H9 (cell line): Measurements from ENCODE around the gene SLC11A1. TPM values are rescaled to one million over a fixed set of nuclear protein-coding genes. Genes with fewer than 3 reads are reported as not detected.

Experiments used
- DNase-seq: peaks from one replicate; pipeline ENCODE4 v3.0.0-alpha.2; 2017
- H2AFZ ChIP-seq: one replicate; pipeline ENCODE4 v1.6.1; 2013; ENCODE audit warnings: mild to moderate bottlenecking, low read length, control low read depth, moderate library complexity
- H2AK5ac ChIP-seq: 2 replicates; pipeline ENCODE4 v1.6.1; 2013; ENCODE audit warnings: low read length, control low read depth, mixed read lengths; ENCODE audit not compliant: insufficient read length
- H2BK120ac ChIP-seq: one replicate; pipeline ENCODE4 v1.6.1; 2013; ENCODE audit warnings: low read depth, mild to moderate bottlenecking, low read length, control low read depth, inconsistent platforms; ENCODE audit not compliant: poor library complexity, severe bottlenecking
- H2BK12ac ChIP-seq: 2 replicates; pipeline ENCODE4 v1.6.1; 2013; ENCODE audit warnings: low read length, control low read depth, mixed read lengths, low read depth; ENCODE audit not compliant: insufficient read length
- H2BK15ac ChIP-seq: 2 replicates; pipeline ENCODE4 v1.6.1; 2013; ENCODE audit warnings: low read depth, low read length, control low read depth
- H2BK20ac ChIP-seq: one replicate; pipeline ENCODE4 v1.6.1; 2013; ENCODE audit warnings: low read depth, mild to moderate bottlenecking, low read length, control low read depth, inconsistent platforms; ENCODE audit not compliant: poor library complexity, severe bottlenecking
- H2BK5ac ChIP-seq: 2 replicates; pipeline ENCODE4 v1.6.1; 2013; ENCODE audit warnings: low read length, control low read depth, mixed read lengths; ENCODE audit not compliant: insufficient read length
- H3K14ac ChIP-seq: 2 replicates; pipeline ENCODE4 v1.6.1; 2013; ENCODE audit warnings: low read length, control low read depth; ENCODE audit not compliant: insufficient read depth
- H3K18ac ChIP-seq: 2 replicates; pipeline ENCODE4 v1.6.1; 2013; ENCODE audit warnings: low read depth, mild to moderate bottlenecking, mixed read lengths, low read length, control low read depth; ENCODE audit not compliant: insufficient read length
- H3K23ac ChIP-seq: 2 replicates; pipeline ENCODE4 v1.6.1; 2013; ENCODE audit warnings: low read length, control low read depth, mixed read lengths, low read depth; ENCODE audit not compliant: insufficient read length
- H3K23me2 ChIP-seq: 2 replicates; pipeline ENCODE4 v1.6.1; 2013; ENCODE audit warnings: low read depth, mild to moderate bottlenecking, mixed read lengths, low read length, control low read depth; ENCODE audit not compliant: insufficient read length, poor library complexity, severe bottlenecking
- H3K27ac ChIP-seq: 2 replicates; pipeline ENCODE4 v1.5.1; 2013; ENCODE audit warnings: low read length, control low read depth, mixed read lengths, low read depth; ENCODE audit not compliant: insufficient read length
- H3K27me3 ChIP-seq: 2 replicates; pipeline ENCODE4 v1.6.1; 2013; ENCODE audit warnings: low read length, control low read depth, inconsistent platforms; ENCODE audit not compliant: insufficient read depth
- H3K4ac ChIP-seq: 2 replicates; pipeline ENCODE4 v1.6.1; 2013; ENCODE audit warnings: low read depth, mild to moderate bottlenecking, control low read depth, inconsistent platforms, low read length, moderate library complexity
- H3K4me1 ChIP-seq: 2 replicates; pipeline ENCODE4 v1.6.1; 2013; ENCODE audit warnings: low read length, control low read depth, inconsistent platforms; ENCODE audit not compliant: insufficient read depth
- H3K4me2 ChIP-seq: 2 replicates; pipeline ENCODE4 v1.6.1; 2013; ENCODE audit warnings: low read length, control low read depth, mixed read lengths; ENCODE audit not compliant: insufficient read length, insufficient read depth
- H3K56ac ChIP-seq: 2 replicates; pipeline ENCODE4 v1.6.1; 2013; ENCODE audit warnings: low read depth, mild to moderate bottlenecking, mixed read lengths, low read length, control low read depth; ENCODE audit not compliant: insufficient read length
- H3K79me1 ChIP-seq: 2 replicates; pipeline ENCODE4 v1.6.1; 2013; ENCODE audit warnings: low read depth, mild to moderate bottlenecking, moderate library complexity, low read length, control low read depth, inconsistent platforms; ENCODE audit not compliant: insufficient read depth, poor library complexity, severe bottlenecking
- H3K79me2 ChIP-seq: 2 replicates; pipeline ENCODE4 v1.6.1; 2013; ENCODE audit warnings: low read length, control low read depth, inconsistent platforms; ENCODE audit not compliant: insufficient read depth
- H3K9ac ChIP-seq: 2 replicates; pipeline ENCODE4 v1.6.1; 2013; ENCODE audit warnings: low read length, control low read depth, mixed read lengths; ENCODE audit not compliant: insufficient read length; ENCODE audit errors: extremely low read depth
- H3K9me3 ChIP-seq: one replicate; pipeline ENCODE4 v1.6.1; 2013; ENCODE audit warnings: low read depth, low read length, inconsistent platforms; ENCODE audit not compliant: control insufficient read depth
- H3T11ph ChIP-seq: one replicate; pipeline ENCODE4 v1.6.1; 2013; ENCODE audit warnings: mild to moderate bottlenecking, low read length, control low read depth, inconsistent platforms
- H4K20me1 ChIP-seq: one replicate; pipeline ENCODE4 v1.6.1; 2013; ENCODE audit not compliant: control insufficient read depth, insufficient read length, insufficient read depth
- H4K5ac ChIP-seq: 2 replicates; pipeline ENCODE4 v1.6.1; 2013; ENCODE audit warnings: low read depth, mild to moderate bottlenecking, mixed read lengths, low read length, control low read depth; ENCODE audit not compliant: insufficient read length
- H4K8ac ChIP-seq: replicated peaks from 2 replicates; pipeline ENCODE4 v1.6.1; 2013; ENCODE audit warnings: low read length, control low read depth, mixed read lengths, low read depth; ENCODE audit not compliant: insufficient read length
- H4K91ac ChIP-seq: 2 replicates; pipeline ENCODE4 v1.6.1; 2013; ENCODE audit warnings: low read depth, mild to moderate bottlenecking, moderate library complexity, mixed read lengths, low read length, control low read depth; ENCODE audit not compliant: insufficient read length
- H3K27ac Mint-ChIP-seq, 3 experiments: 2 replicates in 2 of 3; 3 replicates in 1 of 3; pipeline ENCODE4 v1.8.0; 2020 to 2021; ENCODE audit warnings: mixed read lengths in 3 of 3, mild to moderate bottlenecking in 1 of 3, moderate library complexity in 1 of 3
- H3K27me3 Mint-ChIP-seq: 2 replicates; pipeline ENCODE4 v1.8.0; 2021; ENCODE audit warnings: low read depth, mild to moderate bottlenecking, moderate library complexity, mixed read lengths
- H3K36me3 Mint-ChIP-seq, 3 experiments: 2 replicates in 2 of 3; 3 replicates in 1 of 3; pipeline ENCODE4 v1.8.0; 2020 to 2021; ENCODE audit warnings: low read depth in 3 of 3, mixed read lengths in 3 of 3; ENCODE audit not compliant: insufficient read depth in 1 of 3
- H3K4me1 Mint-ChIP-seq, 2 experiments: 2 replicates each; pipeline ENCODE4 v1.8.0; 2020; ENCODE audit warnings: mixed read lengths in 2 of 2
- H3K4me3 Mint-ChIP-seq, 2 experiments: 2 replicates in 1 of 2; 3 replicates in 1 of 2; pipeline ENCODE4 v1.8.0; 2020 to 2021; ENCODE audit warnings: mild to moderate bottlenecking in 2 of 2, mixed read lengths in 2 of 2, moderate library complexity in 1 of 2
- H3K9me3 Mint-ChIP-seq, 2 experiments: 2 replicates in 1 of 2; 3 replicates in 1 of 2; pipeline ENCODE4 v1.8.0; 2020; ENCODE audit warnings: mild to moderate bottlenecking in 2 of 2, mixed read lengths in 2 of 2, moderate library complexity in 1 of 2
- WGBS: extraction: QIAGEN DNeasy Blood & Tissue Kit; methylation state at CpG from one replicate; pipeline ENCODE4 v1.1.7; 2013; ENCODE audit warnings: missing lambda C conversion rate, low lambda C conversion rate, mixed read lengths; ENCODE audit not compliant: insufficient read length; ENCODE audit errors: extremely low coverage; 5-methylcytosine and 5-hydroxymethylcytosine counted together
- total RNA-seq: library from RNA; stranded (reverse); gene quantifications from 2 replicates; pipeline ENCODE4 v1.2.1, GENCODE V29; 2021
- TF ChIP-seq, protein P1 (sequence below): fragments of 200-600 bp; sonication (generic); conservative IDR thresholded peaks from 3 replicates; pipeline ENCODE4 v1.8.0; 2021; ENCODE audit warnings: antibody characterized with exemption, mild to moderate bottlenecking

The SLC11A1 gene
- total RNA-seq, 1 experiment from 2014 or later: 0.11 TPM

DNA sequence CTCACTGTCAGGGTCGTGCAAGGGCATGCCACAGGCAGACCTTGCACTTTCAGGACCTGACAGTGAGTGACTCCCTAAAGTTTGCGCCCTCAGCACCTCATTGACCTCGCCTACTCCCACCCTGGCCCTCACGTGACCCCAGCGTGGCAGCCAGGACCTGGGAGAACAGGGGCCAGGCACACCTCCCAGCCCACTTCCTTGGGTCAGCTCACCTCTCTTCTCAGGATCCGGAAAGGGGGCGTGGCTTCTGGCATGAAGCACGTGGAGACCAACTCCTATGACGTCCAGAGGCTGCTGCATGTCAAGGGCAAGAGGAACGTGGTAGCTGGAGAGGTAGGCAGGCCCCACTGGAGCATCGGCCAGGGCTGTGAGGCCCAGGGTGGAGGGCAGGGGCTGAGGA, 45.7 kb downstream of the SLC11A1 start:
- H3T11ph ChIP-seq: no peak overlapping the region
- no peaks in the 10 kb centered on the region for H3K4me1 ChIP-seq
- no peak overlapping the region for H3K9ac ChIP-seq
- no peak overlapping the region for H4K8ac ChIP-seq
- H2BK15ac ChIP-seq: no peak overlapping the region
- H2BK12ac ChIP-seq: no peak overlapping the region
- Mint-ChIP-seq H3K4me1 (peaks cover 2 to 3% of the 10 kb centered on the region in 2 experiments; a peak in 1 of 4 replicates), H3K9me3 (no peaks in the 10 kb centered on the region), H3K36me3 (peaks cover 0 to 4% (median 0%) of the 10 kb centered on the region in 3 experiments; a peak in 1 of 7 replicates), H3K27ac (no peak overlapping the region), H3K27me3 (peaks cover 1% of the 10 kb centered on the region), H3K4me3 (no peak overlapping the region)
- no peaks in the 10 kb centered on the region for H3K27me3 ChIP-seq
- no peak overlapping the region for H4K91ac ChIP-seq
- no peak overlapping the region for H2AFZ ChIP-seq
- H3K79me2 ChIP-seq: no peaks in the 10 kb centered on the region
- no peak overlapping the region for H2AK5ac ChIP-seq
- H3K9me3 ChIP-seq: no peaks in the 10 kb centered on the region
- H4K20me1 ChIP-seq: no peaks in the 10 kb centered on the region
- no peak overlapping the region for H3K23ac ChIP-seq
- H3K56ac ChIP-seq: no peak overlapping the region
- H2BK20ac ChIP-seq: no peak overlapping the region
- peak; percentile 67 for DNase-seq
- H3K27ac ChIP-seq: no peak overlapping the region
- H2BK5ac ChIP-seq: no peak overlapping the region
- H3K4me2 ChIP-seq: no peak overlapping the region
- H4K5ac ChIP-seq: no peak overlapping the region
- TF ChIP-seq, protein P1, sequence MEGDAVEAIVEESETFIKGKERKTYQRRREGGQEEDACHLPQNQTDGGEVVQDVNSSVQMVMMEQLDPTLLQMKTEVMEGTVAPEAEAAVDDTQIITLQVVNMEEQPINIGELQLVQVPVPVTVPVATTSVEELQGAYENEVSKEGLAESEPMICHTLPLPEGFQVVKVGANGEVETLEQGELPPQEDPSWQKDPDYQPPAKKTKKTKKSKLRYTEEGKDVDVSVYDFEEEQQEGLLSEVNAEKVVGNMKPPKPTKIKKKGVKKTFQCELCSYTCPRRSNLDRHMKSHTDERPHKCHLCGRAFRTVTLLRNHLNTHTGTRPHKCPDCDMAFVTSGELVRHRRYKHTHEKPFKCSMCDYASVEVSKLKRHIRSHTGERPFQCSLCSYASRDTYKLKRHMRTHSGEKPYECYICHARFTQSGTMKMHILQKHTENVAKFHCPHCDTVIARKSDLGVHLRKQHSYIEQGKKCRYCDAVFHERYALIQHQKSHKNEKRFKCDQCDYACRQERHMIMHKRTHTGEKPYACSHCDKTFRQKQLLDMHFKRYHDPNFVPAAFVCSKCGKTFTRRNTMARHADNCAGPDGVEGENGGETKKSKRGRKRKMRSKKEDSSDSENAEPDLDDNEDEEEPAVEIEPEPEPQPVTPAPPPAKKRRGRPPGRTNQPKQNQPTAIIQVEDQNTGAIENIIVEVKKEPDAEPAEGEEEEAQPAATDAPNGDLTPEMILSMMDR: no peak
- H3K14ac ChIP-seq: no peak overlapping the region
- H3K4ac ChIP-seq: no peak overlapping the region
- no peak overlapping the region for H2BK120ac ChIP-seq
- no peaks in the 10 kb centered on the region for H3K79me1 ChIP-seq
- no CpG with 5 or more reads among the region's 11 CpGs for WGBS
- no peaks in the 10 kb centered on the region for H3K23me2 ChIP-seq
- H3K18ac ChIP-seq: no peak overlapping the region
